ENCODE measurements around the gene KLHL29. TPM values are rescaled to one million over a fixed set of nuclear protein-coding genes. Genes with fewer than 3 reads are reported as not detected.

Gene KLHL29
- total and polyA plus RNA-seq, 2 donors (not counting 1 experiment from before 2014, with no cell fraction given): 1.3 to 3.4 TPM

- Histone ChIP-seq H3K4me1 (ENCODE audit: control insufficient read depth in 2 of 2, insufficient read depth in 2 of 2, low read length in 2 of 2) (peaks cover 5 to 8% of the 10 kb centered on the region in 2 donors), H3K4me3 (ENCODE audit: control extremely low read depth in 1 of 5, extremely low read depth in 1 of 5, insufficient read depth in 1 of 5, low read depth in 2 of 5, low read length in 4 of 5) (no peak overlapping the region), H3K27me3 (replicated peaks in 1 of 4; ENCODE audit: control extremely low read depth in 1 of 4, control insufficient read depth in 3 of 4, insufficient read depth in 4 of 4, low read length in 3 of 4) (peaks cover 0 to 25% (median 14%) of the 10 kb centered on the region in 4 experiments), H2AFZ (ENCODE audit: insufficient read depth, low read depth, low read length, poor library complexity, severe bottlenecking) (no peak overlapping the region), H4K20me1 (ENCODE audit: control insufficient read depth, insufficient read depth, low read length, poor library complexity, severe bottlenecking) (no peaks in the 10 kb centered on the region), H3K27ac (ENCODE audit: low read length in 2 of 2) (no peak overlapping the region), H3K79me2 (ENCODE audit: control insufficient read depth, insufficient read depth, low read length) (no peaks in the 10 kb centered on the region), H3K36me3 (replicated peaks in 1 of 2; ENCODE audit: control extremely low read depth in 1 of 2, control insufficient read depth in 1 of 2, extremely low read depth in 1 of 2, insufficient read depth in 2 of 2, low read length in 1 of 2) (no peaks in the 10 kb centered on the region), H3K9ac (ENCODE audit: low read length) (no peak overlapping the region), H3K9me3 (ENCODE audit: control extremely low read depth in 1 of 3, control insufficient read depth in 2 of 3, insufficient read depth in 1 of 3, low read length in 2 of 3) (peaks cover 0 to 8% (median 0%) of the 10 kb centered on the region in 3 donors), H3K4me2 (replicated peaks; ENCODE audit: low read depth, low read length, poor library complexity, severe bottlenecking) (no peak overlapping the region)
- Mint-ChIP-seq H3K9me3 (ENCODE audit: insufficient read depth) (no peaks in the 10 kb centered on the region), H3K27ac (no peak overlapping the region), H3K27me3 (peaks cover 36% of the 10 kb centered on the region), H3K4me1 (peaks cover 7% of the 10 kb centered on the region), H3K4me3 (no peak overlapping the region)
- intact Hi-C loops (cut with micrococcal nuclease): no loop called here
- ATAC-seq (ENCODE audit: low read depth): no peak
- WGBS (ENCODE audit: insufficient coverage): 95% methylated on average over 16 of the region's 16 CpGs
- TF ChIP-seq EZH2 (IDR thresholded peaks at IDR 0.05; ENCODE audit: borderline replicate concordance, insufficient read depth, low read depth, low read length, poor library complexity, severe bottlenecking): no peak
- no peak for TF ChIP-seq CTCF (IDR thresholded peaks at IDR 0.05)
- CTCF ChIA-PET: no interaction called here
- DNase-seq: no peak
- POLR2A ChIA-PET: no interaction called here
Measured at GRCh38 chr2:23350041-23350791, 34.8 kb upstream of the KLHL29 start.

GRCh38 chr2:23350792-23351355 lies 34.1 kb upstream of the KLHL29 start:
- intact Hi-C loops (cut with micrococcal nuclease): no loop called here
- Histone ChIP-seq H3K27me3 (replicated peaks in 1 of 4; ENCODE audit: control extremely low read depth in 1 of 4, control insufficient read depth in 3 of 4, insufficient read depth in 4 of 4, low read length in 3 of 4) (peaks cover 0 to 25% (median 14%) of the 10 kb centered on the region in 4 experiments), H3K9me3 (ENCODE audit: control extremely low read depth in 1 of 3, control insufficient read depth in 2 of 3, insufficient read depth in 1 of 3, low read length in 2 of 3) (peaks cover 0 to 8% (median 0%) of the 10 kb centered on the region in 3 donors), H3K4me3 (ENCODE audit: control extremely low read depth in 1 of 5, extremely low read depth in 1 of 5, insufficient read depth in 1 of 5, low read depth in 2 of 5, low read length in 4 of 5) (no peak overlapping the region), H3K27ac (ENCODE audit: low read length in 2 of 2) (no peak overlapping the region), H3K4me2 (replicated peaks; ENCODE audit: low read depth, low read length, poor library complexity, severe bottlenecking) (no peak overlapping the region), H3K9ac (ENCODE audit: low read length) (no peak overlapping the region), H2AFZ (ENCODE audit: insufficient read depth, low read depth, low read length, poor library complexity, severe bottlenecking) (no peak overlapping the region), H4K20me1 (ENCODE audit: control insufficient read depth, insufficient read depth, low read length, poor library complexity, severe bottlenecking) (no peaks in the 10 kb centered on the region), H3K36me3 (replicated peaks in 1 of 2; ENCODE audit: control extremely low read depth in 1 of 2, control insufficient read depth in 1 of 2, extremely low read depth in 1 of 2, insufficient read depth in 2 of 2, low read length in 1 of 2) (no peaks in the 10 kb centered on the region), H3K79me2 (ENCODE audit: control insufficient read depth, insufficient read depth, low read length) (no peaks in the 10 kb centered on the region), H3K4me1 (ENCODE audit: control insufficient read depth in 2 of 2, insufficient read depth in 2 of 2, low read length in 2 of 2) (peaks cover 5 to 8% of the 10 kb centered on the region in 2 donors)
- CTCF ChIA-PET: interaction anchor here (1.0 to 1.5 kb wide), 2 partner anchors 16 to 24 kb away, joined by 4 read pairs; no protein-coding TSS in a partner anchor
- Mint-ChIP-seq H3K27me3 (peaks cover 33% of the 10 kb centered on the region), H3K4me3 (no peak overlapping the region), H3K27ac (no peak overlapping the region), H3K9me3 (ENCODE audit: insufficient read depth) (no peaks in the 10 kb centered on the region), H3K4me1 (peaks cover 7% of the 10 kb centered on the region)
- WGBS (ENCODE audit: insufficient coverage): 90% methylated on average over 8 of the region's 8 CpGs
- DNase-seq: no peak
- no peak for TF ChIP-seq EZH2 (IDR thresholded peaks at IDR 0.05; ENCODE audit: borderline replicate concordance, insufficient read depth, low read depth, low read length, poor library complexity, severe bottlenecking)
- TF ChIP-seq CTCF (IDR thresholded peaks at IDR 0.05): no peak
- POLR2A ChIA-PET: no interaction called here
- ATAC-seq (ENCODE audit: low read depth): no peak

Data from B cell (primary cell).